PFSK-1 (cell line): Measurements from ENCODE around the gene TRERF1.

Experiments used
- FOXP2 ChIP-seq: optimal IDR thresholded peaks from 2 replicates; pipeline ENCODE3; 2011; ENCODE audit warnings: borderline replicate concordance, control low read depth, inconsistent platforms; ENCODE audit not compliant: insufficient read depth; ENCODE audit errors: extremely low read length, extremely low read depth
- POLR2AphosphoS5 ChIP-seq: IDR thresholded peaks from 2 replicates; pipeline ENCODE4 v1.6.1; 2012; ENCODE audit warnings: low read depth, mild to moderate bottlenecking, control low read depth, low read length, moderate library complexity
- REST ChIP-seq, 2 experiments: IDR thresholded peaks; 2 replicates each; pipeline versions ENCODE4 v1.6.1 to v1.8.0; 2011 to 2012; ENCODE audit warnings: low read depth in 2 of 2, low read length in 2 of 2, control low read depth in 1 of 2, inconsistent platforms in 1 of 2, mild to moderate bottlenecking in 1 of 2, moderate library complexity in 1 of 2; ENCODE audit not compliant: insufficient read depth in 1 of 2
- SIN3A ChIP-seq: IDR thresholded peaks from 2 replicates; pipeline ENCODE4 v1.6.1; 2012; ENCODE audit warnings: mild to moderate bottlenecking, low read length, moderate library complexity, borderline replicate concordance; ENCODE audit not compliant: insufficient read depth
- TAF1 ChIP-seq: IDR thresholded peaks from 2 replicates; pipeline ENCODE4 v1.6.1; 2012; ENCODE audit warnings: low read length, control low read depth, borderline replicate concordance; ENCODE audit not compliant: insufficient read depth

DNA sequence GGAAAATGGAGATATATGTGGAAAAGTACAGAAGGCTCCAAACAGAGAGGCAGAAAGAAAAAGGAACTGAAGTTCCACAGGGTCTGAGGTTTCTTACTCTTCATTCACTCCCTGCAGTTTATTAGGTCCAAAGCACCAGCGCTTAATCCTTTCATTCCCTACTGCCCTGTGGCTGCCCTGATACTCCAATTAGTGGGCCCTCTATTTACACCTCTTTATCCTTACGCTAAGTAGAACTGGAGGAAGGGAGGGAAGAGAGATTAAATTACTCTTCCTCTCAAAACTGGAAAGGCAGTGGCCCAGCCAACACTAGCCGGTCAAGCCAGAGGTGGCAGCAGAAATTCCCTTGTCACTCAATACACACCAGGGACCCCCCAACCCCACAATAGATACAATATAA is 20.4 kb downstream of the TRERF1 start:
- TF ChIP-seq TAF1 (no peak), REST (IDR thresholded peaks at IDR 0.05; ENCODE audit: insufficient read depth in 1 of 2, low read depth in 2 of 2, low read length in 2 of 2) (no peak), SIN3A (no peak), POLR2AphosphoS5 (no peak), FOXP2 (no peak)
